GM19043 (cell line): Measurements from ENCODE around the gene TAAR1.
"Not testable (repeated sequence)": the region's sequence is repeated elsewhere in the genome, so short reads cannot be mapped to it uniquely, and the experiment has no call there.

Experiments
- ATAC-seq: cut with Tn5 transposase; IDR thresholded peaks from one replicate; pipeline ENCODE4 v1.9.1; 2021; ENCODE audit warnings: low read depth; ENCODE audit not compliant: unreplicated experiment

The TAAR1 gene, protein sequence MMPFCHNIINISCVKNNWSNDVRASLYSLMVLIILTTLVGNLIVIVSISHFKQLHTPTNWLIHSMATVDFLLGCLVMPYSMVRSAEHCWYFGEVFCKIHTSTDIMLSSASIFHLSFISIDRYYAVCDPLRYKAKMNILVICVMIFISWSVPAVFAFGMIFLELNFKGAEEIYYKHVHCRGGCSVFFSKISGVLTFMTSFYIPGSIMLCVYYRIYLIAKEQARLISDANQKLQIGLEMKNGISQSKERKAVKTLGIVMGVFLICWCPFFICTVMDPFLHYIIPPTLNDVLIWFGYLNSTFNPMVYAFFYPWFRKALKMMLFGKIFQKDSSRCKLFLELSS

DNA sequence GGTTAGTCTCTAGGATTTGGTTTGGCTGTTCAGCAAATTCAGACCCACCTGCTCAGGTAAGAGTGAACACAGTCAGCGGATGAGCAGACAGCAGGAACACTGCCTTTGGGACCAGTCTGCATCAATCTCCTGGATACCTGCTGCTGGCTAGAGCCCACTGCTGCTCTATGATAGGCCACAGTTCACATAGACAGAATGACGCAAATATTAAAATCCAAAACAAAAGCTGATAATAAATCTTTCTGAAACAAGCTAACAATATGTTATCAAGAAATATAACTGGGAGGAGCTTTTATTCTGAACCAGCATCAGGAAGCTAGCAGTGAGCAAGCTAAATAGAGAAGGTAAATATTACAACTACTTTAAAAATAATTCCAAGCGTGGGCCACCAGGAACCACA lies at the start of gene TAAR1:
TAAR1 (minus strand) TSS at position 101 of the 400 bp plus-strand sequence. CDS start 13,179 bp downstream, outside the sequence.
- no peak for ATAC-seq

DNA sequence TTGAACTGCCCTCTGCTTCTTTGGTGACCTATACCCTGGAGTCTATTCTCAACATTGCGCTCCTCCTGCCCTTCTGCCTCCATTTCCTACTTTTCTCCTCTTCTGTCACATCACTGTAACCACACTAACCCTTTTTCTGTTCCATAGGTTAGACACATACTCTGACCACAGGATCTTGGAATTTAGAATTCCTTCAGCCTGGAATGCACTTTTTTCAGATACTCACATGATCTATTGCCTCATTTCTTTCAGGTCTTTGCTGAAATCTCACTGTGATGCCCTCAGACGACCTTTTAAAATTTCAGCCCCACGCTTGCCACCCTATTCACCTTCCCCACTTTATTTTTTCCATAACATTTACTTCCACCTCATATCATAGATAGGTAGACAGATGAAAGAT lies 49.8 kb upstream of the TAAR1 start:
- no peak for ATAC-seq

DNA sequence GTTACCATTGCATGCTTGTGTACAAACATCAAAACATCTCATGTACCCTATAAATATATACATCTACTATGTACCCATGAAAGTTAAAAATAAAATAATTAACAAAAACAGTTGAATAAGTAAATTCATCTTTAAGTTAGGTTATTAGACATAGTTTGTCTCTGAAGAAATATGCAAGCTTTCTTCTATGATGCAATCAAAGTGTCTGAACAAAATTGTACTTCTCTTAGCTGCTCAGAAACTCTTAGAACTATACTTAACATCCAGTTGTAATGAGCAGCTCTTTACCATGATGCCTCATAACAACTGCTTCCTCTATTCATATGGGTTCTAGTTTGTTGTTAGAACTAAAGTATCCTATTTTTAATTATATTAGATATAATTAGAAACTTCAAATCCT lies 49.0 kb upstream of the TAAR1 start:
- no peak for ATAC-seq

DNA sequence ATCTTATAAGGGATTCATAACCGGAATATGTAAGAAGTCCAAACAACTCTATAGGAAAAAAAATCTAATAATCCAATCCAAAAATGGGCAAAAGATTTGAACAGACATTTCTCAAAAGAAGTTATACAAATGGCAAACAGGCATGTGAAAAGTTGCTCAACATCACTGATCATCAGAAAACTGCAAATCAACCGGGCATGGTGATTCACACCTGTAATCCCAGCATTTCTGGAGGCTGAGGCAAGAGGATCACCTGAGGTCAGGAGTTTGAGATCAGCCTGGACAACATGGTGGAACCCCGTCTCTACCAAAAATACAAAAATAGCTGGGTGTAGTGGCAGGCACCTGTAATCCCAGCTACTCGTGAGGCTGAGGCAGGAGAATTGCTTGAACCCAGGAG lies 47.8 kb upstream of the TAAR1 start:
- ATAC-seq, result not testable (repeated sequence)

DNA sequence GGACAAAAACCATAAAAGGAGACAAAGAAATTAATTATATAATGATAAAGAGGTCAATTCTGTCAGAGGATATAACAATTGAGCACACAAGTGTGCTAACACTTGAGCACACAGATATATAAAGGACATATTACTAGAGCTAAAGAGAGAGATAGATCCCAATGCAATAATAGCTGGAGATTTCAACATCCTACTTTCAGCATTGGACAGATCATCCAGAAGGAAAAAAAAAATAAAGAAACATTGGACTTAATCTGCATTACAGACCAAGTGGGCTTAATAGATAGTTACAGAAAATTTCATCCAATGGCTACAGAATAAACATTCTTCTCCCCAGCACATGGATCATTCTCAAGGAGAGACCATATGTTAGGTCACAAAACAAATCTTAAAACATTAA lies 45.0 kb upstream of the TAAR1 start:
- ATAC-seq, result no peak

DNA sequence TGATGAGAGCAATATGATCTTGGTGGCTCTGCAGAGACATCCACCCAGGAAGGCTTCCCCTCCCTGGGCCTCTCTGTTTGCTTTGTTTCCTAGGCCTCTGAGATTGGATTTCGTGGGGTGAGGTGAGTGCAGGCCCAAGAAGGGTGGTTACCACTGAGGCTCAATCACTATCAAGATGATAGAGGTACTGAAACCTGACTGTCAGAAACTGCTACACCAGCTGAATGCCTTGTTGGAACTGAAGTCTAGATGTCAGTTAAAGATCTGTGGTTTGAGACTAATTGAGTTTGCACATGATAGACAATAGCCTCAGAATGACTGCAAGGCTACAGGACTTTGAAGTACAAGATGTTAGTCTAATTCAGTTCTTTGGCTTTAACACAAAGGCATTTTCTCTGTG lies 39.6 kb upstream of the TAAR1 start:
- ATAC-seq, result peak; percentile 78

DNA sequence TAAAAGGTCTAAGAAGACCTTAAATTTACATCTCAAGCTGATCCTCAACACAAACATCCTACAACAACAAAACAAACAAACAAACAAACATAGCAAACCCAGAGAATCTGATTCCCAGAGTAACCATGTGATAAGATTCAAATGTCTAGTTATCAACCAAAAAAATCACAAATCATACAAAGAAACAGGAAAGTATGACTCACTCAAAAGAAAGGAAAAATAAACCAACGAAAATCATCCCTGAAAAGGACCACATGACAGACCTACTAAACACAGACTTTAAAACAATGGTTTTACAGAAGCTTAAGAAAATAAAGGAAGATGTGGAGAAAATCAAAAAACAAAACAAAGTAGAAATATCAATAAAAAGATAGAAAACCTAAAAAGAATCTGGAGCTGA lies 36.8 kb upstream of the TAAR1 start:
- ATAC-seq, result no peak

DNA sequence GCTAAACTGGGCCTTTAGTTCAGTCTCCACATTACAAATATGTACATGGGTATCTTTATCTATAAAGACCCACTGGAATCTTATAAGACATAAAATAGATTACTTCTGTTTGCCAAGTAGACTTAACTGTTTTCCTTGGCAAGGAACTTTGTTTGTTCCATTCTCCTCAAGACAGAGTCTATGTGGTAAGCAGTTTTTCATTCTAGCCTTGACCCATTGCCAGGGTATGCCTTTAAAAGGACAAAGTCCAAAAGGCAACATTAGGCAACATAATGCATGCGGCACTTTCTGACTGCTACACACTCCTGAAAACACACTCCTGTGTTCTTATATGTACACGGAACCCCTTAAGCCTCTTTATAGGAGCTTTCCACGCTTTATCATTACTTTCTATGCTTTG lies 34.5 kb upstream of the TAAR1 start:
- ATAC-seq, result no peak

DNA sequence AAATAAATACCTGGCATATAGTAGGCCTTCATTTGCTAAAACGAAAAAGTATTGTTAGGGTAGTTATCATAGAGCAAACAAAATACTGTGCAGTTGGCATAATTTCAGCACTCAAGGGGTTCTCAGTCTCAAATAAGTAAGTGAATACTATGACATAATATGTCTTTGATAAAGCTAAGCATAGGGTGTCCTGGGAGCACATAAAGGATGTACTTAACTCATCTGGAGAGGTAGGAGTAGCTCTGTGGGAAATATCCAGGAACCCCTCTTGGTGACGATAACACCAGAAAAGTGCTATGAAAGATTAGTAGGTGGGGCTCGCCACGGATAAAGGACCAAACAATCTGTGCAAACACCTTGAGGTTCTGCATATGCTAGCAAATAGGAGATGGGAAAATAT lies 31.7 kb upstream of the TAAR1 start:
- no peak for ATAC-seq

DNA sequence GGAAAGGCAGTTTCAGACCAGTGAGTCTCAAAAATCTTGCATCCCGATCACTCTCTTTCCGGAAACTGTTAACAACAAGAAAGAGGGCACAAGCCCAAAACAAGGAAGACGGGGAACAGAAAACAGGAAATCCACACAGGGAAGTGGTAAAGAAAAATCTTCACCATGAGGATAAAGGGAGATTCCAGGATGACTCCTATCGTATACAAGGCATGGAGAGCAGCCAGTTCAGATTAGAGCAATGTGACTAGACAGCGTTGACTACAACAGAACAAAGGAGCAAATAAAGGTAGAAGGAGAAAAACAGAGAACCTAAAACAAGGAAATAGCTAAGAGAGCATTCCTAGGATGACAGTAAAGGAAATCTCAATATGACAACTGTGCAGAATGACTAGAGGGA lies 28.3 kb upstream of the TAAR1 start:
- no peak for ATAC-seq

DNA sequence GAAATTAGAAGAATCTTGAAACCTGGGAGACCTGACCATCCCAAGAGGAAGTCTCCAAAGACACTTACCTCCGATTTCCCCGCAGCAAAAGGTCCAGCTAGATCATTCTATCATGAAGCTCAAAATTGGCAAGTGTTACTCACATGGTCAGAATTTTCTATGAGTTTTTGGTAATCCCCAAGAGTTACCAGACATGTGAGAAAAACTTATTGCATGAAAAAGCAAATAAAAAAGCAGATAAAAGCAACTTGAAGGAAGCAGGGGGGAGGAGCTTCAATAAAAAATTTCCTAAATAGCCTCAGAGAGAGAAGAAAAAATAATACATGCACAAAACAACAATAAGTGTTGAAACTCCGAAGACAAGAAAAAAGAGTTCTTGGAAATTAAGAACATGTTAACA lies 27.5 kb upstream of the TAAR1 start:
- no peak for ATAC-seq

DNA sequence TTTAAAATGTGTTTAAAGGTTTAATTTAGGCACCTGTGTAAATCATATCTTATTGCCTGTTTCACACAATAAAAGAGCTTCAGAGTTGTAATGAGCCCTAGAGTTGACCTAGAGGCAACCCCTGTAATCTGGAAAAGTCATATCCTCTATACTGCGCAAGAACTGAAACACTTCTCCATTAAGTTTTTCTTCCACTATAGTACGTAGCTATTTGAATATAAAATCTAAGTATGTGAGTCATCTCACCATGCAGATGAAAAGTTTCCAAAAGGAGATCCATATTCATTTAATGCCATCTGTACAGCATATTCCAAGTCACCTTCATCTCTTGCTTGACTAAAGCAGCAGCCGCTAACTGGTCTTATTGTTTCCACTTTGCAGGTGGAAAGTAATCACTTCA lies 26.0 kb upstream of the TAAR1 start:
- no peak for ATAC-seq

DNA sequence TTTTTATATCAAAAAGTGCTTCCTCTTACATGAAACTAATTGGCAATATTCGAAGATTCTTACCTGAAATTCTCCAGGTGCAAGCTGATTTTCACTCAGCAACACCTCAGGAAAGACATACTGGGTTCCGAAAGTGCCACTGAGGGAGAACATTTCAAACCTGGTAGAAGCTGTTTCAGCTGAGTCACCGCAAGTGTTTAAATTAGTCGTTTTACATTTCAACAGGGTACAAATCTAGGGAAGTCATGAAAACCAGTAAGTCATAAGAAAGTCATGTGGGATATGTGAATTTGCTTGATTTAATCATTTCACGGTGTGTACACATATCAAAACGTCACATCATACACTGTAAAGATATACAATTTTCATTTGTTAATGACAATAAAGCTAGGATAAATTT lies 25.3 kb upstream of the TAAR1 start:
- no peak for ATAC-seq

DNA sequence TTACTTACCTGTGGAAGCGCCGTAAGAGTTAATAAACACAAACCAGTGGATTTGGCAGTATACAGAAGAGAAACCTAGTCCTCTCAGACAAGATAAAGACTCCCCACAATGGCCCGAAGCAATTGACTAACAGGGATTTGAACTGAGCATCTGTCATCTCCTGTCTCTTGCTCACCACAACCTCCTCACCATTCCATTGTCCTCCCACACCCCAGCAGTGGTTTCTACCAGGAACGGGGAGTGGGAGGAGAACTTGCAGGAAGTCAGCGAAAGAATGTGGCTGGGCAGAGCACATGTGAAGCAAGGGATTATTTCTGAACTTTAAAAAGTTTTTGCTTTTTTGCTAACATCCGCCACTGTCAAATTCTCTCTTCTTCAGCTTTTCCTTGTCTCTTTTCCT lies 24.6 kb upstream of the TAAR1 start:
- no peak for ATAC-seq

DNA sequence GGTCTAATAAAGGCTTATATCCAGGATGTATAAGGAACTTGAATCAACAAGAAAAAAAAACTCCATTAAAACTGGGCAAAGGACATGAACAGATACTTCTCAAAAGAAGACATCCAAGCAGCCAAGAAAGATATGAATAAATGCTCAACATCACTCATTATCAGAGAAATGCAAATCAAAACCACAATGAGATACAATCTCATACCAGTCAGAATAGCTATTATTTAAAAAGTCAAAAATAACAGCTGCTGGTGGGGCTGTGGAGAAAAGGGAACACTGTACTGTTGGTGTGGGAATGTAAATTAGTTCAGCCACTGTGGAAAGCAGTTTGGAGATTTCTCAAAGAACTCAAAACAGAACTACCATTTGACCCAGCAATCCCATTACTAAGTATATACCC lies 20.1 kb upstream of the TAAR1 start:
- not testable (repeated sequence) for ATAC-seq

DNA sequence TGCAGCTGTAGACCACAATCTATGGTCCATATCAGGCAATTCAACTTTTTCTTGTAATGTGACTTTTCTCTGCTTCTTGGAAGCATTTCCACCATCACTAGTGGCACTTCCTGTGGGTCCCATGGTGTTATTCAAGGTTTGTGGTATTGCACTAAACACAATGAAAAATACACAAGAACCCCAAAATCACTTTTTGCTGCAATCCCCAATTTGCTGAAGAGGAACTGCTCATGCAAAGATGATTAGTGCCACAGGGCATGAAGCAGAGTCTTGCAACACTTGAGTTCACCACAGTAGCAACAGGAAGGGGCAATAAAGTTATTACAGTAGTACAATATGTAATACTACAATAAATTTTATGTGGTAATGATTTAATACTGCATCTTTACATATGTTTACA lies 16.8 kb upstream of the TAAR1 start:
- ATAC-seq, result no peak

DNA sequence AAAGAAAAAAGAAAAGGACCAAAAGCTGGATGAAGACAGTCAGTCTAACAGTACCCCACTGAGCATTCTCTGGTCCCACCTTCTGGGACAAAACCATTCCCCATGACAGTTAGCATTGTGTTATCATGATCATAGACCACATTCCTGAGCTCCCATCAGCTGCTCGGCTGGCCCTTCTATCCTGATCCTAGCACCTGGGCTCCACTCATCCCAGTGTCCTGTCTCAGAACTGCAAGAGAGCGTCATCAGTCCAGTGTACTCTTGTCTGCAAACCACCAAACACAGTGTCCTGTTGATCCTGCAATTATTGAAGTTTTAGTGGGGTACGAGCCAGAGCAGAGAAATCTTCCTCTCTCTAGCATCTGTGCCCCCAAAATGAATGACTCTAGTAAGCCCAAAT lies 16.0 kb upstream of the TAAR1 start:
- no peak for ATAC-seq

DNA sequence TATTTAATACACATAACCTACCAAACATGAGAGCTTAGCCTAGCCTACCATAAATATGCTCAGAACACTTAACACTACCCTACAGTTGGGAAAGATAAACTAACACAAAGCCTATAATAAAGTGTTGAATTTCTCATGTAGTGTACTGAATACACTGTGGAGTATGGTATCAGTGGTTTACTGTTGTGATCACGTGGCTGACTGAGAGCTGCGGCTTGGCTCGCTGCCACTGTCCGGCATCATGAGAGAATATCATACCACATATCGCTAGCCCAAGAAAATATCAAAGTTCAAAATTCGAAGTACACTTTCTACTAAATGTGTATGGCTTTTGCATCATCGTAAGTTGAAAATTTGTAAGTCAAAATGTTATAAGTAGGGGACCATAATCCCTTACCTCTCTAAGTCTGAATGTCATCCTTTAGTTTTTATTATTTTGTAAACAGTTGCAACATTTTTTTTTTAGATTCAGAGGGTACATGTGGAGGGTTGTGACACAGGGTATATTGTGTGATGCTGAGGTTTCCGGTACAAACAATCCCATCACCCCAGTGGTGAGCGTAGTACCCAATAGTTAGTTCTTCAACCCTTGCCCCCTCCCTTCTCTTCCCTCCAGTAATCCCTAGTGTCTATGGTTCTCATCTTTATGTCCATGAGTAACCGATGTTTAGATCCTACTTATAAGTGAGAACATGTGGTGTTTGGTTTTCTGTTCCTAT lies 14.6 kb upstream of the TAAR1 start:
- no peak for ATAC-seq

DNA sequence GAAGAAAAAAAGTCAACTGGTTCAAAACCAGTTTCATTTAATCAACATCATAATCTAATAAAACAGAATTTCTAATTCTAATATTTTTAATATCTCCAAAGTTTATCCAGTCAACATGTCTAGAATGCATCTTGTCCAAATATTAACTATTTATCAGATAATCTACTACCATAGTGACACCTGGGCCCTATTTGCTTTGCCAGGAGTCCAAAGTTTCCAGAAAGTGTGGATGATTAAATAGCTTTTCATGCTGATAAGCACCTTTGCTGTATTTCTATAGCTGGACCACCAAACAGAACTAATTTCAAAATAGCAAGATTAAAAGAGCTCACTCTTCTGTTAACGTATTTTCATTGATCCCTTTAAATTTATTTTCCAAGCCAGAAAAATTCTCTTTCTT lies 12.3 kb upstream of the TAAR1 start:
- ATAC-seq, result no peak

DNA sequence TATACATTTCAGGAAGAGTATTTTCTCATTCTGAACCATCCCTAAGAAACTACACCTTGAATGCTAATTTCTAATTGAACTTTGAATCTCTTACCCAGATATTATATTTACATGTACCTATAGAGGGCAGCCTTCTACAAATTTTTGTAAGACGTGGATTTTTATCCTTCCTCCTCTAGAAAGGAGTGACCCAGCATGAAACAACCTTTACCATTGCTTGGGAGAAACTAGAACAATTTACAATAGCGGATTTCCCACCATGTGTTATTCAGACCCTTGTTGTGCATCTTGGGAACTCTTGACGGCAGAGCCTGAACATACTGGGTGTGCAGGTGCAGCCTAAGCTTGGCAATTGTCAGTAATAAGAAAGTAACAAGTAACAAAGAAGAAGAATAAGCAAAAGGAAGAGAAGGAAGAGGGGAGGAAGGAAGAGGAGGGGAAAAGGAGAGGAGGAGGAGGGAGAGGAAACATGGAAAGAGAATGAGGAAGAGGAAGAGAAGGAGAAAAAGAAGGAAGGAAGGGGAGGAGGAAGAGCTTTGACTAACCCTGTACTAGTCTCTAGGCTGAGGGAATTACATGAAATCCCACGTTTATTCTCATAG lies 10.8 kb upstream of the TAAR1 start:
- no peak for ATAC-seq

DNA sequence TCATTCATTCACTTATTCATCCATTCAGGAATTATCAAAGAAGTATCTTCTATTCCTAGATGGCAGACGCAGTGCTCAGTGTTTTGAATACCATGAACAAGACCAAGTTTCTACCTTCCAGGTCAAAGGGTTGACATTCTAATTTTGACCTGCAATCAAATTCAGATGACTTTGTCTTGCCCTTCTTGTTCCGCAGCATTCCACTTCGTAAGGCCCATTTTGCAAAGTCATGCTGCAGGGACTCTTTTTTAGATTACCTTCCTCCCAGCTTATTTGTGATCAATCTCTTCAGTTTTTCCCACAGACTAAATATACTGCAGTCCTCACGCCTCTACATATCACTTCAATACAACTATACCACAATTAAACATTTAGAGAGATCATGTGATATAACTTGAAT lies 7.1 kb upstream of the TAAR1 start:
- no peak for ATAC-seq
